ENCODE measurements around the gene SERTAD4.

DNA sequence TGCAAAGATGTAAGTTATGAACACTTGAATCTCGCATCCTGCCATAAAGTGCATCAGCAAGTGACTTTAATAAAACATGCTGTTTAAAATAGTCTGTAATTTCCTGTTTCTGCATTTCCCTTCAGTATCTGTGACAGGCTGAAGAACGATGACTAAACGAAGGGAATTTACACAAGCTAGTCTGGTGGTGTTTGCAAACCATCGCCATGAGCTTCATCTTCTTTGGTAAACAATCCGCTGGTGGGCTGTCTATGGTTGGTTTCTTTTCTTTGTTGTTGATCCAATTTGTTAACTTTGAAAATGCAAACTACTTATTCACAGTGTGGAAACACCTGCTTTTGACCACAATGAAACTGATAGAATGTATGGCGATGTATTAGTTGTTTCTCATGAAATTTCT, 13.9 kb downstream of the SERTAD4 start:
- TF ChIP-seq, protein P1, sequence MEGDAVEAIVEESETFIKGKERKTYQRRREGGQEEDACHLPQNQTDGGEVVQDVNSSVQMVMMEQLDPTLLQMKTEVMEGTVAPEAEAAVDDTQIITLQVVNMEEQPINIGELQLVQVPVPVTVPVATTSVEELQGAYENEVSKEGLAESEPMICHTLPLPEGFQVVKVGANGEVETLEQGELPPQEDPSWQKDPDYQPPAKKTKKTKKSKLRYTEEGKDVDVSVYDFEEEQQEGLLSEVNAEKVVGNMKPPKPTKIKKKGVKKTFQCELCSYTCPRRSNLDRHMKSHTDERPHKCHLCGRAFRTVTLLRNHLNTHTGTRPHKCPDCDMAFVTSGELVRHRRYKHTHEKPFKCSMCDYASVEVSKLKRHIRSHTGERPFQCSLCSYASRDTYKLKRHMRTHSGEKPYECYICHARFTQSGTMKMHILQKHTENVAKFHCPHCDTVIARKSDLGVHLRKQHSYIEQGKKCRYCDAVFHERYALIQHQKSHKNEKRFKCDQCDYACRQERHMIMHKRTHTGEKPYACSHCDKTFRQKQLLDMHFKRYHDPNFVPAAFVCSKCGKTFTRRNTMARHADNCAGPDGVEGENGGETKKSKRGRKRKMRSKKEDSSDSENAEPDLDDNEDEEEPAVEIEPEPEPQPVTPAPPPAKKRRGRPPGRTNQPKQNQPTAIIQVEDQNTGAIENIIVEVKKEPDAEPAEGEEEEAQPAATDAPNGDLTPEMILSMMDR (IDR thresholded peaks at IDR 0.05; ENCODE audit: low read depth, low read length): no peak
- TF ChIP-seq EZH2phosphoT487 (IDR thresholded peaks at IDR 0.05; ENCODE audit: low read depth): no peak
